Neural progenitor cell (in vitro differentiated cells): ENCODE results near the gene OR2A42. TPM values are rescaled to one million over a fixed set of nuclear protein-coding genes. Genes with fewer than 3 reads are reported as not detected.
"Not testable (repeated sequence)": the region's sequence is repeated elsewhere in the genome, so short reads cannot be mapped to it uniquely, and the experiment has no call there.

ENCODE experiments used
- DNase-seq: peaks from one replicate; pipeline ENCODE4 v3.0.0-alpha.2; 2016; ENCODE audit warnings: low spot score
- H2AFZ ChIP-seq: fragments of 200-600 bp; sonication (generic); replicated peaks from 2 replicates; pipeline ENCODE4 v1.6.1; 2016; ENCODE audit warnings: antibody characterized with exemption
- H3F3A ChIP-seq: fragments of 200-600 bp; sonication (generic); 2 replicates; pipeline ENCODE4 v1.6.1; 2016; ENCODE audit warnings: antibody characterized with exemption, low read depth
- H3K27ac ChIP-seq: fragments of 200-600 bp; sonication (generic); 2 replicates; pipeline ENCODE4 v1.5.1; 2016; ENCODE audit warnings: mild to moderate bottlenecking
- H3K27me3 ChIP-seq: fragments of 200-600 bp; sonication (generic); 2 replicates; pipeline ENCODE4 v1.6.1; 2016; ENCODE audit warnings: mild to moderate bottlenecking, moderate library complexity
- H3K36me3 ChIP-seq: fragments of 200-600 bp; sonication (generic); 2 replicates; pipeline ENCODE4 v1.5.1; 2016
- H3K4me1 ChIP-seq: fragments of 200-600 bp; sonication (generic); 2 replicates; pipeline ENCODE4 v1.6.1; 2016; ENCODE audit warnings: mixed run types
- H3K4me2 ChIP-seq: fragments of 200-600 bp; sonication (generic); 2 replicates; pipeline ENCODE4 v1.6.1; 2016
- H3K4me3 ChIP-seq: fragments of 200-600 bp; sonication (generic); 2 replicates; pipeline ENCODE4 v1.5.1; 2016
- H3K79me2 ChIP-seq: fragments of 200-600 bp; sonication (generic); 2 replicates; pipeline ENCODE4 v1.6.1; 2016; ENCODE audit warnings: low read depth
- H3K9ac ChIP-seq: fragments of 200-600 bp; sonication (generic); 2 replicates; pipeline ENCODE4 v1.6.1; 2016
- H3K9me3 ChIP-seq: fragments of 200-600 bp; sonication (generic); 2 replicates; pipeline ENCODE4 v1.5.1; 2016; ENCODE audit warnings: low read depth
- H4K20me1 ChIP-seq: fragments of 200-600 bp; sonication (generic); 2 replicates; pipeline ENCODE4 v1.6.1; 2016; ENCODE audit warnings: low read depth
- H3K27ac Mint-ChIP-seq: 3 replicates; pipeline ENCODE4 v1.8.0; 2021; ENCODE audit warnings: mixed read lengths
- H3K27me3 Mint-ChIP-seq: 2 replicates; pipeline ENCODE4 v1.8.0; 2022; ENCODE audit warnings: low read depth, mild to moderate bottlenecking, inconsistent platforms, moderate library complexity, mixed read lengths; ENCODE audit not compliant: insufficient read depth
- H3K36me3 Mint-ChIP-seq: 3 replicates; pipeline ENCODE4 v1.8.0; 2021; ENCODE audit warnings: mixed read lengths
- H3K4me1 Mint-ChIP-seq: 3 replicates; pipeline ENCODE4 v1.8.0; 2021; ENCODE audit warnings: mixed read lengths
- H3K4me3 Mint-ChIP-seq: 3 replicates; pipeline ENCODE4 v1.8.0; 2021; ENCODE audit warnings: mild to moderate bottlenecking, moderate library complexity, mixed read lengths
- H3K9me3 Mint-ChIP-seq: 3 replicates; pipeline ENCODE4 v1.8.0; 2020; ENCODE audit warnings: mixed read lengths
- total RNA-seq: library from RNA; depleted of rRNA; stranded (reverse); fragments of >200 nt; gene quantifications from 2 replicates; pipeline ENCODE4 v1.2.3, GENCODE V29; 2015; ENCODE audit warnings: low replicate concordance

The OR2A42 gene
- total RNA-seq, 1 donor from 2014 or later: not detected

DNA sequence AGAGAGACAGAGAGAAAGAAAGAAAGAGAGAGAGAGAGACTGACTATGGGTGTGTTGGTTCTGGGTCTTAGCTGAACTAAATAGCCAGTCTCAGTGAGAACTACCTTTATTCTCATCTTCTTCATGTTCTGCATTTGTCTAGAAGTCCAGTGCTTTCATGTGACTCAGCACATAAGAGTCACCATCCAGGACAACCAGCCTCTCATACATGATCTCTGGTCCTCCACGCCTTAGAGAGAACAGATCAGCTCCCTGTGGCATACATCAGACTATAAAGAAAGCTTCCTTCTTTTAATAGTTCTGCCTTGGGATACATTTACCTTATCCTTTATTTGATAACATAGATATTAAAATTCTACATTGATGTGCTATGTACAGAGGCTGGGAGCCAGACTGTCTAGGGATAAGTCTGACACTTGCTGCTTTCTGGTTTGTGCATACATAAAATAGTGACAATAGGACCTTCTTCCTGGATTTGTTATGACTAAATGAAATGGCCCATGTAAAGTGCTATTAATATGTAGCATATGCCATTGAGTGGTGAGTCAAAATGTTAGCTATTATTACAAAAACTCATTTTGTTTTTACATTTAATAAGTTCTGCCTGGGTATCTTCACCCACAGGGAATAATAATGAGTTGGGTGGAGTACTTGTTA, 8.4 kb upstream of the OR2A42 start:
- H3K79me2 ChIP-seq, H3K4me3 Mint-ChIP-seq, H3K9ac ChIP-seq, DNase-seq, H3K4me1 ChIP-seq, H3K9me3 ChIP-seq, H3K36me3 Mint-ChIP-seq, H3K27me3 ChIP-seq, H3K27ac ChIP-seq, H3K27ac Mint-ChIP-seq, H3K4me2 ChIP-seq, H3K4me1 Mint-ChIP-seq, H3K27me3 Mint-ChIP-seq, H3F3A ChIP-seq, H3K4me3 ChIP-seq, H2AFZ ChIP-seq, H4K20me1 ChIP-seq, H3K36me3 ChIP-seq, H3K9me3 Mint-ChIP-seq: not testable (repeated sequence)

DNA sequence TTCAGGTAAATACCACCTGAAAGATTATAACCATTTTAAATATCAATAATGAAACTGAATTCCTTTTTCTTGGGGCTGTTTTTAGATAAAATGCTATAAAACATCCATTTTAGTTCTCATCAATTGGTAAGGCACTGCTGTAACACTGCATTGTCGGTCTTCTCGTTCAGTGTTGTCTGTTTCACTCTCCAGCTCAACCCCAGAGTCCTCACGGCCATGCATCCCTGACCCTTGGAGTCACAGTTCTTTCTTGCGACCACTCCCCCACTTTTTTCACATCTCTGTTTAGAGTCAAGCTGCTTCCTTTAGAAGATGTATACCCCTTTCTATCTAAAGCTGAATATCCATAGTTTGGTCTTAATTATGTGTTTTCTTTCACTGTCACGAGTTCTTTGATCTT, 7.6 kb upstream of the OR2A42 start:
- H3K36me3 Mint-ChIP-seq, H3K27ac Mint-ChIP-seq, H3K9ac ChIP-seq, H2AFZ ChIP-seq, H3K4me1 ChIP-seq, H3K27me3 ChIP-seq, H3K27ac ChIP-seq, H3K27me3 Mint-ChIP-seq, H3K9me3 ChIP-seq, H3F3A ChIP-seq, H3K4me2 ChIP-seq, H3K4me3 Mint-ChIP-seq, H3K4me3 ChIP-seq, H3K4me1 Mint-ChIP-seq, H3K79me2 ChIP-seq, DNase-seq, H3K36me3 ChIP-seq, H3K9me3 Mint-ChIP-seq, H4K20me1 ChIP-seq: not testable (repeated sequence)

DNA sequence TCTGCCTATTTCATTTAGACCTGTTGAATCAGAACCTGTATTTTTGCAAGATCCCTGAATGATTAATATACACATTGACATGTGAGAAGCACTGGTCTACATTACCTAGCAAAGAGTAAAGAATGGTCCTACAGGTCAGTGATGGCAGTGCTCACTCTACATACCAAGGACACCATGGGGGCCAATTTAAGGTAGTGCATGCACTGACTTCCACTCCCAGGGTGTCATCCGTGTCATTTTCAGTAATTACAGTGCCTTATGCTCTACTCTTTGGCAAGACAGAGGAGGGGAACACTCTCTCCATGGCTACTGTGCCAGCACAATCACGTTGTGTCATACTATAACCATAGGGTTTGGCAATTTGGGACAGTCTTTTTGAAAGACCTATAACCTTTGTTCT, 6.0 kb upstream of the OR2A42 start:
- DNase-seq, H3K9me3 ChIP-seq, H3K4me3 ChIP-seq, H3K27ac Mint-ChIP-seq, H3K4me1 Mint-ChIP-seq, H3K79me2 ChIP-seq, H3K36me3 Mint-ChIP-seq, H3K9ac ChIP-seq, H3K36me3 ChIP-seq, H3K27ac ChIP-seq, H3F3A ChIP-seq, H3K4me2 ChIP-seq, H3K27me3 ChIP-seq, H3K4me3 Mint-ChIP-seq, H3K27me3 Mint-ChIP-seq, H2AFZ ChIP-seq, H4K20me1 ChIP-seq, H3K9me3 Mint-ChIP-seq, H3K4me1 ChIP-seq: not testable (repeated sequence)

DNA sequence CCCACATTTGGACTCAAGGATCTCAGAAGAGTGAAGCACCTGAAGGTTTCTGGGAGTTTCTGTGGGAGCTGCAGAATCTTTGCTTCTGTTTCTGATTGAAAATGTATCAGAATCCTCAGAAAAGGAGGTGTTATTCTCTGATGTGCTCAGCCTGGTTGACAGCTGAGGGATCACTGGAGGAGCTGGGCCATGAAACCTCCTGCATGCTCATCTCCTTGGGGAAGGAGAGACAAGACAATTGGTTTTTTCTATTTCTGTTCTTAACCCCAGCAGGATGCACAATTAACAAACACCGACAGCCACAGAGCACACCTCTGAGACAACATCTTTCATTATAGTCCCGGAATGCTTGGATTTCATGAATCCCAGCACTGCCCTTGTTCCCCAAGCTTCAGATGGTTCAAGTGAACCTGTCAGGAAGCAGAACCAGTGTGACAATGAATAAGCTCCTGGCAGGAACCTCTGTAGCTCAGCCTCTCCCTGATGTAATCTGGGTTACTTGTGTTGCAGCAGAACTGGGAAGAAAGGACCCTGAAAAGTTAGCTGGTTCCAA, 799 bp downstream of the OR2A42 start:
- not testable (repeated sequence) for H3K9me3 Mint-ChIP-seq, H3K4me3 ChIP-seq, H2AFZ ChIP-seq, H3F3A ChIP-seq, H3K4me1 ChIP-seq, H3K9ac ChIP-seq, H3K79me2 ChIP-seq, H3K27ac Mint-ChIP-seq, H3K9me3 ChIP-seq, H4K20me1 ChIP-seq, H3K27me3 Mint-ChIP-seq, H3K4me1 Mint-ChIP-seq, H3K4me3 Mint-ChIP-seq, H3K27me3 ChIP-seq, H3K36me3 Mint-ChIP-seq, H3K36me3 ChIP-seq
- peak; percentile 2 for DNase-seq
- H3K27ac ChIP-seq: peak overlapping the region; percentile 9
- H3K4me2 ChIP-seq: peak overlapping the region; percentile 23

DNA sequence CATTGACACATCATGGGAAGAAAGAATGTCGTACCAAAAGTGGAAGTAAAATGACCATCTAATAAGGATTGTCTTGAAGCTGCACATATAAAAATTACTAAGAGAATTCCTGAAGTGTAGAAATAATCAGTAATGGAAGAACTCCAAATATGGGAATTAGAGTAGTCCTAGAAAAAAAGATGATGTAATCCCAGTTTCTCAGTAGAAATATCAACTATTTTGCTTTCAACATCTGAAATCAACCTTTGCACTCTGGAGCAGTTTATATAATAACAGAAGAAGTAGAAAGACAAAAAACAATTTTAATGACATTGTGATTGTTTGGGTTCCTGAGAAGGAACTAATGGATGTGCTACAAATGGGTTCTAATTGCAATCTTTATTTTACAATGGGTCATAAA, 6.4 kb downstream of the OR2A42 start:
- not testable (repeated sequence) for H3K9me3 ChIP-seq, H4K20me1 ChIP-seq, H3K4me2 ChIP-seq, H3K36me3 ChIP-seq, H3K27me3 ChIP-seq, H3K27ac Mint-ChIP-seq, H3K27me3 Mint-ChIP-seq, H3K27ac ChIP-seq, H3K9me3 Mint-ChIP-seq, H3K79me2 ChIP-seq, H3K9ac ChIP-seq, H3K4me3 Mint-ChIP-seq, H3K4me1 Mint-ChIP-seq, H2AFZ ChIP-seq, H3K36me3 Mint-ChIP-seq, H3F3A ChIP-seq, DNase-seq, H3K4me1 ChIP-seq, H3K4me3 ChIP-seq

- H3K4me1 ChIP-seq, DNase-seq, H3K27ac ChIP-seq, H3K27ac Mint-ChIP-seq, H3K36me3 Mint-ChIP-seq, H3K4me1 Mint-ChIP-seq, H2AFZ ChIP-seq, H3K4me3 Mint-ChIP-seq, H3K27me3 Mint-ChIP-seq, H3K9me3 ChIP-seq, H3K9me3 Mint-ChIP-seq, H3K27me3 ChIP-seq, H3K4me2 ChIP-seq, H4K20me1 ChIP-seq, H3K36me3 ChIP-seq, H3K9ac ChIP-seq, H3F3A ChIP-seq, H3K4me3 ChIP-seq, H3K79me2 ChIP-seq: not testable (repeated sequence)
Measured at GRCh38 chr7:144231027-144231426, 8.4 kb downstream of the OR2A42 start.

GRCh38 chr7:144228810-144229209, 10.6 kb downstream of the OR2A42 start:
- H3K9me3 ChIP-seq, H3K27ac Mint-ChIP-seq, H3K36me3 Mint-ChIP-seq, H2AFZ ChIP-seq, DNase-seq, H3K9ac ChIP-seq, H3K27me3 ChIP-seq, H3K4me3 Mint-ChIP-seq, H3K27ac ChIP-seq, H3K4me3 ChIP-seq, H3F3A ChIP-seq, H3K27me3 Mint-ChIP-seq, H3K79me2 ChIP-seq, H4K20me1 ChIP-seq, H3K9me3 Mint-ChIP-seq, H3K4me1 Mint-ChIP-seq, H3K36me3 ChIP-seq, H3K4me2 ChIP-seq, H3K4me1 ChIP-seq: not testable (repeated sequence)

GRCh38 chr7:144226866-144227265, 12.5 kb downstream of the OR2A42 start:
- not testable (repeated sequence) for H4K20me1 ChIP-seq, H3K27ac Mint-ChIP-seq, H3F3A ChIP-seq, H3K9me3 ChIP-seq, H3K4me1 Mint-ChIP-seq, DNase-seq, H3K79me2 ChIP-seq, H3K36me3 Mint-ChIP-seq, H3K4me3 ChIP-seq, H3K4me2 ChIP-seq, H3K4me1 ChIP-seq, H3K9me3 Mint-ChIP-seq, H3K27me3 ChIP-seq, H2AFZ ChIP-seq, H3K9ac ChIP-seq, H3K4me3 Mint-ChIP-seq, H3K27ac ChIP-seq, H3K27me3 Mint-ChIP-seq, H3K36me3 ChIP-seq
